A549 (cell line): ENCODE data around the gene RAB3IL1. TPM values are rescaled to one million over a fixed set of nuclear protein-coding genes. Genes with fewer than 3 reads are reported as not detected.

Experiments
- ATAC-seq, 2 experiments: fragments of 200-7000 bp in 1 of 2; fragments of >200 bp in 1 of 2; cut with Nextera tagmentation in 1 of 2; cut with Tn5 transposase in 1 of 2; 3 replicates each; pipeline versions ENCODE4 v1.8.0 to v1.9.1; 2018 to 2020; ENCODE audit warnings: mild to moderate bottlenecking in 1 of 2, moderate library complexity in 1 of 2
- CTCF ChIA-PET: fragments of 300-600 bp; sonication (Branson Sonifier 250); formaldehyde crosslinking; extraction: SDS; loops from one replicate; lab custom pipeline; 2021; ENCODE audit warnings: antibody characterized with exemption, inconsistent platforms; lab: Yijun Ruan, JAX
- POLR2A ChIA-PET: fragments of 350-600 bp; formaldehyde crosslinking; extraction: SDS; loops from one replicate; lab custom pipeline; 2021; ENCODE audit warnings: antibody characterized with exemption, inconsistent platforms; lab: Yijun Ruan, JAX
- DNase-seq, 2 experiments: peaks; one replicate each; pipeline versions ENCODE4 v3.0.0 to v3.0.0-alpha.2; 2011 to 2016; ENCODE audit warnings: low read depth in 1 of 2, low spot score in 1 of 2
- FAIRE-seq: peaks from 2 replicates; lab custom pipeline; 2011; peaks lifted over from hg19 to GRCh38; lab: Jason Lieb, UNC
- H3K27ac ChIP-seq, 2 experiments: fragments of >200 bp; sonication (Bioruptor Twin); formaldehyde crosslinking; 3 replicates each; pipeline ENCODE4 v1.5.1; 2016 to 2017
- H3K4me1 ChIP-seq: fragments of >200 bp; sonication (Bioruptor Twin); formaldehyde crosslinking; 3 replicates; pipeline ENCODE4 v1.6.1; 2016
- H3K4me2 ChIP-seq: fragments of >200 bp; sonication (Bioruptor Twin); formaldehyde crosslinking; 3 replicates; pipeline ENCODE4 v1.6.1; 2016
- H3K4me3 ChIP-seq: fragments of >200 bp; sonication (Bioruptor Twin); formaldehyde crosslinking; 3 replicates; pipeline ENCODE4 v1.5.1; 2016
- H3K9me3 ChIP-seq: fragments of >200 bp; sonication (Bioruptor Twin); formaldehyde crosslinking; 3 replicates; pipeline ENCODE4 v1.6.1; 2016
- CBX2 ChIP-seq: fragments of 200-600 bp; sonication (generic); IDR thresholded peaks from 2 replicates; pipeline ENCODE4 v1.6.1; 2016; ENCODE audit warnings: low read depth, mild to moderate bottlenecking, borderline replicate concordance
- CHD2 ChIP-seq: fragments of 150-350 bp; IDR thresholded peaks from 2 replicates; pipeline ENCODE4 v1.6.1; 2014; ENCODE audit warnings: low read length; ENCODE audit not compliant: partially characterized antibody
- CHD4 ChIP-seq: fragments of 200-600 bp; sonication (generic); IDR thresholded peaks from 2 replicates; pipeline ENCODE4 v1.6.1; 2016; ENCODE audit warnings: antibody characterized with exemption, mild to moderate bottlenecking, borderline replicate concordance
- CTCF ChIP-seq: fragments of >200 bp; sonication (Bioruptor Twin); formaldehyde crosslinking; IDR thresholded peaks from 3 replicates; pipeline ENCODE4 v1.5.1; 2016
- EP300 ChIP-seq, 2 experiments: fragments of >200 bp; sonication (Bioruptor Twin); formaldehyde crosslinking; IDR thresholded peaks; 2 replicates in 1 of 2; 3 replicates in 1 of 2; pipeline ENCODE4 v1.6.1; 2016 to 2017
- FOSL2 ChIP-seq, 2 experiments: fragments of 450-650 bp in 1 of 2; fragments of >200 bp in 1 of 2; sonication (Bioruptor Twin) in 1 of 2; formaldehyde crosslinking; IDR thresholded peaks; 2 replicates each; pipeline versions ENCODE4 v1.5.0 to v1.6.1; 2016 to 2020; ENCODE audit warnings: mild to moderate bottlenecking in 1 of 2, moderate library complexity in 1 of 2
- HDAC2 ChIP-seq: fragments of 200-600 bp; sonication (generic); IDR thresholded peaks from 2 replicates; pipeline ENCODE4 v1.6.1; 2016
- HES2 ChIP-seq: fragments of >200 bp; sonication (Bioruptor Twin); formaldehyde crosslinking; IDR thresholded peaks from 2 replicates; pipeline ENCODE4 v1.6.1; 2016
- HMGXB4 ChIP-seq: fragments of 250-450 bp; sonication (Bioruptor Pico); IDR thresholded peaks from 2 replicates; pipeline ENCODE4 v1.5.0; 2021; ENCODE audit warnings: mild to moderate bottlenecking, moderate library complexity, borderline replicate concordance
- KDM1A ChIP-seq: fragments of 200-600 bp; sonication (generic); IDR thresholded peaks from 2 replicates; pipeline ENCODE4 v1.6.1; 2016; ENCODE audit warnings: low read depth, mild to moderate bottlenecking
- KDM5A ChIP-seq: fragments of 200-600 bp; sonication (generic); IDR thresholded peaks from 2 replicates; pipeline ENCODE4 v1.6.1; 2016; ENCODE audit warnings: antibody characterized with exemption, mild to moderate bottlenecking
- MAFK ChIP-seq: fragments of 450-650 bp; IDR thresholded peaks from 2 replicates; pipeline ENCODE4 v1.6.1; 2014; ENCODE audit not compliant: partially characterized antibody
- MAZ ChIP-seq: fragments of 150-350 bp; IDR thresholded peaks from 2 replicates; pipeline ENCODE4 v1.6.1; 2014; ENCODE audit warnings: antibody characterized with exemption, low read depth, low read length, borderline replicate concordance
- NPAS2 ChIP-seq: fragments of 250-450 bp; sonication (Bioruptor Pico); IDR thresholded peaks from 2 replicates; pipeline ENCODE4 v1.8.0; 2022; ENCODE audit warnings: mild to moderate bottlenecking, moderate library complexity, borderline replicate concordance
- NR3C1 ChIP-seq: fragments of >200 bp; sonication (Bioruptor Twin); formaldehyde crosslinking; IDR thresholded peaks from 3 replicates; pipeline ENCODE4 v1.6.1; 2017
- PHF8 ChIP-seq: fragments of 200-600 bp; sonication (generic); IDR thresholded peaks from 2 replicates; pipeline ENCODE4 v1.6.1; 2016; ENCODE audit warnings: low read depth, mild to moderate bottlenecking, antibody characterized with exemption, moderate library complexity, borderline replicate concordance
- POLR2A ChIP-seq: IDR thresholded peaks from 2 replicates; pipeline ENCODE4 v1.6.1; 2012; ENCODE audit warnings: mild to moderate bottlenecking, low read length
- POLR2AphosphoS2 ChIP-seq: conservative IDR thresholded peaks from 2 replicates; pipeline ENCODE4 v1.6.1; 2012; ENCODE audit warnings: low read length, improper control_type of control experiment, inconsistent platforms
- RARB ChIP-seq: fragments of 250-450 bp; sonication (Bioruptor Pico); IDR thresholded peaks from 2 replicates; pipeline ENCODE4 v1.8.0; 2021; ENCODE audit warnings: mild to moderate bottlenecking, moderate library complexity
- RCOR1 ChIP-seq: fragments of 150-350 bp; IDR thresholded peaks from 2 replicates; pipeline ENCODE4 v1.6.1; 2014; ENCODE audit warnings: antibody characterized with exemption, low read length, low read depth
- USF2 ChIP-seq: fragments of 450-650 bp; IDR thresholded peaks from 2 replicates; pipeline ENCODE4 v1.6.1; 2014; ENCODE audit warnings: antibody characterized with exemption
- ZC3H11A ChIP-seq: fragments of 450-650 bp; IDR thresholded peaks from 2 replicates; pipeline ENCODE4 v1.6.1; 2014; ENCODE audit warnings: antibody characterized with exemption, mild to moderate bottlenecking
- ZSCAN20 ChIP-seq: fragments of 250-450 bp; sonication (Bioruptor Pico); IDR thresholded peaks from 2 replicates; pipeline ENCODE4 v1.8.0; 2022; ENCODE audit warnings: mild to moderate bottlenecking, moderate library complexity
- WGBS: methylation state at CpG from one replicate; pipeline ENCODE4 v1.1.6; 2017; ENCODE audit errors: missing lambda C conversion rate; 5-methylcytosine and 5-hydroxymethylcytosine counted together
- polyA plus RNA-seq, 4 experiments: library from polyadenylated mRNA; depleted of rRNA in 3 of 4; stranded (reverse); fragments of >200 nt; fragmentation: RNase III in 1 of 4; extraction: RNeasy Plus Mini Kit Qiagen cat#74134 plus additional on column Dnase treatment in 1 of 4; gene quantifications; 2 replicates in 3 of 4; 3 replicates in 1 of 4; pipeline ENCODE4 v1.2.3, GENCODE V29; 2011 to 2017

The RAB3IL1 gene
- polyA plus RNA-seq, 2 of the 4 experiments (the other 2 are of a cell fraction) = 5.8 to 6.2 TPM

- TF ChIP-seq NR3C1 = no peak
- TF ChIP-seq KDM1A = no peak
- no peak for TF ChIP-seq PHF8
- no peak for TF ChIP-seq EP300 (IDR thresholded peaks at IDR 0.05)
- no peak for TF ChIP-seq RCOR1
- no peak for TF ChIP-seq RARB (CRISPR knock-in tag)
- TF ChIP-seq FOSL2 (IDR thresholded peaks at IDR 0.05) = no peak
- TF ChIP-seq FOSL2 (CRISPR knock-in tag; IDR thresholded peaks at IDR 0.05) = no peak
- Histone ChIP-seq H3K27ac (no peak overlapping the region), H3K4me1 (no peaks in the 10 kb centered on the region), H3K4me3 (no peak overlapping the region), H3K4me2 (no peak overlapping the region), H3K9me3 (peaks cover 36% of the 10 kb centered on the region)
- ChIA-PET POLR2A (interaction anchor here (0.6 kb wide), 1 partner anchor 11 kb away, joined by 3 read pairs; no protein-coding TSS in a partner anchor), CTCF (interaction anchor here (6.2 kb wide), 1 partner anchor 41 kb away, joined by 57 read pairs; no protein-coding TSS in a partner anchor)
- FAIRE-seq (no peak), DNase-seq (no peak), ATAC-seq (no peak)
- 66% methylated on average over 10 of the region's 10 CpGs for WGBS
Measured at GRCh38 chr11:61940466-61940865, 23.1 kb upstream of the RAB3IL1 start.

GRCh38 chr11:61935861-61936260, 18.5 kb upstream of the RAB3IL1 start:
- Histone ChIP-seq H3K4me2 (no peak overlapping the region), H3K27ac (no peak overlapping the region), H3K4me1 (no peaks in the 10 kb centered on the region), H3K4me3 (no peak overlapping the region), H3K9me3 (peaks cover 45% of the 10 kb centered on the region)
- FAIRE-seq (no peak), DNase-seq (no peak), ATAC-seq (no peak)
- ChIA-PET CTCF (interaction anchor here (1.3 to 6.1 kb wide), 5 partner anchors 11 to 146 kb away, joined by 3 to 54 read pairs (median 9); no protein-coding TSS in a partner anchor), POLR2A (interaction anchor here (0.7 kb wide), 1 partner anchor 20 kb away, joined by 3 read pairs; no protein-coding TSS in a partner anchor)
- no peak for TF ChIP-seq KDM5A
- TF ChIP-seq HES2 = no peak
- TF ChIP-seq EP300 (IDR thresholded peaks at IDR 0.05) = no peak
- no peak for TF ChIP-seq ZC3H11A
- TF ChIP-seq CHD2 = no peak
- TF ChIP-seq NPAS2 (CRISPR knock-in tag) = no peak
- TF ChIP-seq MAFK = no peak
- 7% methylated on average over 2 of the region's 2 CpGs for WGBS

- no peak for ATAC-seq
Measured at GRCh38 chr11:61930933-61931332, 13.6 kb upstream of the RAB3IL1 start.

More at GRCh38 chr11:61930933-61931332, 13.6 kb upstream of the RAB3IL1 start:
- FAIRE-seq (no peak), DNase-seq (no peak)
- CTCF ChIA-PET = interaction anchor here (0.6 to 5.4 kb wide), 8 partner anchors 16 to 179 kb away, joined by 3 to 50 read pairs (median 4); no protein-coding TSS in a partner anchor
- no peak overlapping the region for H3K27ac ChIP-seq
- H3K4me1 ChIP-seq = no peaks in the 10 kb centered on the region
- POLR2A ChIA-PET = no interaction called here
- H3K4me3 ChIP-seq = no peak overlapping the region
- H3K4me2 ChIP-seq = no peak overlapping the region
- peaks cover 14% of the 10 kb centered on the region; the same call in 2 of the 3 replicates for H3K9me3 ChIP-seq
- WGBS = 90% methylated on average over 3 of the region's 3 CpGs
- TF ChIP-seq EP300 (IDR thresholded peaks at IDR 0.05) = no peak
- TF ChIP-seq RCOR1 = no peak
- TF ChIP-seq POLR2AphosphoS2 = no peak
- no peak for TF ChIP-seq USF2
- no peak for TF ChIP-seq MAZ
- TF ChIP-seq CBX2 = no peak
- no peak for TF ChIP-seq POLR2A
- no peak for TF ChIP-seq CHD4
- no peak for TF ChIP-seq HDAC2
- TF ChIP-seq CTCF = no peak
- TF ChIP-seq FOSL2 (IDR thresholded peaks at IDR 0.05) = no peak
- no peak for TF ChIP-seq FOSL2 (CRISPR knock-in tag; IDR thresholded peaks at IDR 0.05)
- TF ChIP-seq ZSCAN20 = no peak
- no peak for TF ChIP-seq RARB (CRISPR knock-in tag)
- no peak for TF ChIP-seq HMGXB4 (CRISPR knock-in tag)
- TF ChIP-seq NPAS2 (CRISPR knock-in tag) = no peak
- no peak for TF ChIP-seq NR3C1
- TF ChIP-seq, all 56 proteins: peak for 0
